ENCODE results near the gene CSF1. TPM values are rescaled to one million over a fixed set of nuclear protein-coding genes. Genes with fewer than 3 reads are reported as not detected.

CSF1 gene
- total RNA-seq, 4 donors from 2014 or later = 33.5 to 127 (median 62.3) TPM

GRCh38 chr1:109897259-109897955 lies 13.2 kb upstream of the CSF1 start:
- intact Hi-C loops (cut with DNase I) = no loop called here
- no peak for DNase-seq
- no peak overlapping the region for H3K27ac ChIP-seq
- no peaks in the 10 kb centered on the region for H3K36me3 ChIP-seq
- H3K4me1 ChIP-seq = peaks cover 0 to 16% of the 10 kb centered on the region in 2 donors
- 80 to 82% methylated on average over 7 of the region's 7 CpGs for WGBS, 2 donors
- H3K27me3 ChIP-seq = no peaks in the 10 kb centered on the region
- no peaks in the 10 kb centered on the region for H3K9me3 ChIP-seq
- no peak overlapping the region for H3K4me3 ChIP-seq (replicated peaks in 1 of 3)
- TF ChIP-seq POLR2A (IDR thresholded peaks at IDR 0.05) (no peak), CTCF (IDR thresholded peaks at IDR 0.05) (no peak)

GRCh38 chr1:109898842-109899241 lies 11.8 kb upstream of the CSF1 start:
- no peak for TF ChIP-seq CTCF (IDR thresholded peaks at IDR 0.05)
- no peak for TF ChIP-seq POLR2A (IDR thresholded peaks at IDR 0.05)

GRCh38 chr1:109901141-109901523 lies 9.5 kb upstream of the CSF1 start:
- H3K36me3 ChIP-seq = no peaks in the 10 kb centered on the region
- WGBS, 2 donors = 95 to 97% methylated on average over 2 of the region's 2 CpGs
- no peaks in the 10 kb centered on the region for H3K27me3 ChIP-seq
- no peak overlapping the region for H3K27ac ChIP-seq
- DNase-seq = no peak
- H3K9me3 ChIP-seq = no peaks in the 10 kb centered on the region
- intact Hi-C loops (cut with DNase I) = no loop called here
- no peak overlapping the region for H3K4me3 ChIP-seq (replicated peaks in 1 of 3)
- H3K4me1 ChIP-seq = peaks cover 0 to 1% of the 10 kb centered on the region in 2 donors
- TF ChIP-seq CTCF (IDR thresholded peaks at IDR 0.05) (no peak), POLR2A (IDR thresholded peaks at IDR 0.05) (no peak)

More at GRCh38 chr1:109898842-109899241, 11.8 kb upstream of the CSF1 start:
- H3K4me1 ChIP-seq = peaks cover 0 to 12% of the 10 kb centered on the region in 2 donors
- no peaks in the 10 kb centered on the region for H3K36me3 ChIP-seq
- intact Hi-C loops (cut with DNase I) = no loop called here
- H3K4me3 ChIP-seq (replicated peaks in 1 of 3) = no peak overlapping the region
- no peak for DNase-seq
- no peaks in the 10 kb centered on the region for H3K27me3 ChIP-seq
- WGBS, 2 donors = 72 to 91% methylated on average over 2 of the region's 2 CpGs
- no peak overlapping the region for H3K27ac ChIP-seq
- no peaks in the 10 kb centered on the region for H3K9me3 ChIP-seq

GRCh38 chr1:109901524-109902145 lies 9.0 kb upstream of the CSF1 start:
- no peaks in the 10 kb centered on the region for H3K4me1 ChIP-seq
- H3K36me3 ChIP-seq = no peaks in the 10 kb centered on the region
- H3K27me3 ChIP-seq = no peaks in the 10 kb centered on the region
- H3K27ac ChIP-seq = no peak overlapping the region
- 68 to 82% methylated on average over 4 of the region's 4 CpGs for WGBS, 2 donors
- no peaks in the 10 kb centered on the region for H3K9me3 ChIP-seq
- TF ChIP-seq POLR2A (IDR thresholded peaks at IDR 0.05) (no peak), CTCF (IDR thresholded peaks at IDR 0.05) (no peak)
- peak; percentile 62 to 67 for DNase-seq
- intact Hi-C loops (cut with DNase I) = no loop called here
- no peak overlapping the region for H3K4me3 ChIP-seq (replicated peaks in 1 of 3)

All from thyroid gland (tissue), 4 donors.